IMR-90 (cell line): ENCODE results near the gene CHM. TPM values are rescaled to one million over a fixed set of nuclear protein-coding genes. Genes with fewer than 3 reads are reported as not detected.

ENCODE experiments used
- ATAC-seq: fragments of 200-7000 bp; cut with Tn5 transposase; 2 replicates; pipeline ENCODE4 v1.9.1; 2020; ENCODE audit warnings: low read depth, mild to moderate bottlenecking, moderate library complexity
- BruUV-seq: library from RNA; stranded (reverse); fragments of 400-500 nt; replicated peaks from 2 replicates; lab custom pipeline; 2021; lab: Mats Ljungman, UMichigan
- CTCF ChIA-PET: fragments of 300-600 bp; formaldehyde crosslinking; extraction: SDS; loops from one replicate; lab custom pipeline; 2021; ENCODE audit warnings: antibody characterized with exemption; lab: Yijun Ruan, JAX
- POLR2A ChIA-PET: fragments of 300-600 bp; sonication (Branson Sonifier 250); formaldehyde crosslinking; loops from one replicate; lab custom pipeline; 2022; ENCODE audit warnings: antibody characterized with exemption; ENCODE audit not compliant: unreplicated experiment; lab: Charles Lee
- DNase-seq: peaks from one replicate; pipeline ENCODE4 v3.0.0; 2013
- H2AFZ ChIP-seq: replicated peaks from 2 replicates; pipeline ENCODE3; 2013; ENCODE audit warnings: low read length, mild to moderate bottlenecking; ENCODE audit not compliant: poor library complexity
- H2AK5ac ChIP-seq: 2 replicates; pipeline ENCODE4 v1.6.1; 2013; ENCODE audit warnings: low read depth, low read length, inconsistent platforms
- H2AK9ac ChIP-seq: replicated peaks from 2 replicates; pipeline ENCODE3; 2013; ENCODE audit warnings: mild to moderate bottlenecking, low read depth, low read length, moderate library complexity; ENCODE audit not compliant: poor library complexity
- H2BK120ac ChIP-seq: 2 replicates; pipeline ENCODE4 v1.6.1; 2013; ENCODE audit warnings: low read depth, low read length, inconsistent platforms
- H2BK15ac ChIP-seq: 3 replicates; pipeline ENCODE4 v1.6.1; 2013; ENCODE audit warnings: low read depth, low read length, inconsistent platforms
- H2BK20ac ChIP-seq: 2 replicates; pipeline ENCODE4 v1.6.1; 2013; ENCODE audit warnings: low read depth, mild to moderate bottlenecking, inconsistent platforms, low read length, moderate library complexity
- H2BK5ac ChIP-seq: 2 replicates; pipeline ENCODE4 v1.6.1; 2013; ENCODE audit warnings: mild to moderate bottlenecking, low read depth, low read length, inconsistent platforms; ENCODE audit not compliant: poor library complexity, severe bottlenecking
- H3K14ac ChIP-seq: replicated peaks from 2 replicates; pipeline ENCODE4 v1.6.1; 2013; ENCODE audit warnings: low read depth, low read length, inconsistent platforms
- H3K18ac ChIP-seq: 2 replicates; pipeline ENCODE4 v1.6.1; 2013; ENCODE audit warnings: low read depth, low read length, control low read depth
- H3K23ac ChIP-seq: 2 replicates; pipeline ENCODE4 v1.6.1; 2013; ENCODE audit warnings: low read depth, low read length, inconsistent platforms
- H3K27ac ChIP-seq: 2 replicates; pipeline ENCODE4 v1.5.1; 2013; ENCODE audit warnings: mild to moderate bottlenecking, control low read depth, low read length; ENCODE audit not compliant: insufficient read depth
- H3K27me3 ChIP-seq: 2 replicates; pipeline ENCODE4 v1.6.1; 2013; ENCODE audit warnings: low read length; ENCODE audit not compliant: control insufficient read depth, insufficient read depth
- H3K36me3 ChIP-seq: 2 replicates; pipeline ENCODE4 v1.6.1; 2013; ENCODE audit warnings: low read length, mixed read lengths; ENCODE audit not compliant: control insufficient read depth, insufficient read depth
- H3K4ac ChIP-seq: 2 replicates; pipeline ENCODE4 v1.6.1; 2013; ENCODE audit warnings: low read depth, low read length, inconsistent platforms
- H3K4me1 ChIP-seq: 2 replicates; pipeline ENCODE4 v1.6.1; 2013; ENCODE audit warnings: low read length, mixed read lengths; ENCODE audit not compliant: control insufficient read depth, insufficient read depth
- H3K4me2 ChIP-seq: 2 replicates; pipeline ENCODE4 v1.6.1; 2013; ENCODE audit warnings: low read depth, mild to moderate bottlenecking, control low read depth, low read length, moderate library complexity
- H3K4me3 ChIP-seq: 2 replicates; pipeline ENCODE4 v1.5.1; 2013; ENCODE audit warnings: low read depth, mild to moderate bottlenecking, control low read depth, low read length, moderate library complexity; ENCODE audit not compliant: insufficient read depth
- H3K56ac ChIP-seq: 2 replicates; pipeline ENCODE4 v1.6.1; 2013; ENCODE audit warnings: low read length, inconsistent platforms; ENCODE audit not compliant: insufficient read depth; ENCODE audit errors: extremely low read depth
- H3K79me1 ChIP-seq, 2 experiments: 2 replicates each; pipeline ENCODE4 v1.6.1; 2013; ENCODE audit warnings: low read length in 2 of 2, inconsistent platforms in 1 of 2, low read depth in 1 of 2
- H3K9ac ChIP-seq: 2 replicates; pipeline ENCODE4 v1.6.1; 2013; ENCODE audit warnings: low read depth, low read length, control low read depth
- H3K9me1 ChIP-seq: 2 replicates; pipeline ENCODE4 v1.6.1; 2013; ENCODE audit warnings: low read length, inconsistent platforms; ENCODE audit not compliant: insufficient read depth
- H3K9me3 ChIP-seq: 2 replicates; pipeline ENCODE4 v1.6.1; 2013; ENCODE audit warnings: low read length; ENCODE audit not compliant: control insufficient read depth, insufficient read depth
- H4K20me1 ChIP-seq: 2 replicates; pipeline ENCODE4 v1.6.1; 2013; ENCODE audit warnings: low read length, inconsistent platforms; ENCODE audit not compliant: insufficient read depth
- H4K5ac ChIP-seq: 2 replicates; pipeline ENCODE4 v1.6.1; 2013; ENCODE audit warnings: mild to moderate bottlenecking, low read depth, low read length, control low read depth
- H4K8ac ChIP-seq, 2 experiments: 2 replicates each; pipeline ENCODE4 v1.6.1; 2013; ENCODE audit warnings: low read depth in 2 of 2, low read length in 2 of 2, control low read depth in 1 of 2, inconsistent platforms in 1 of 2
- H4K91ac ChIP-seq: 2 replicates; pipeline ENCODE4 v1.6.1; 2013; ENCODE audit warnings: low read depth, low read length, inconsistent platforms; ENCODE audit not compliant: insufficient read depth
- ELK1 ChIP-seq: fragments of 150-350 bp; IDR thresholded peaks from 2 replicates; pipeline ENCODE4 v1.6.1; 2016; ENCODE audit warnings: low read depth, mild to moderate bottlenecking, low read length, moderate library complexity, borderline replicate concordance
- MXI1 ChIP-seq: IDR thresholded peaks from 2 replicates; pipeline ENCODE4 v1.6.1; 2012; ENCODE audit warnings: low read depth, mild to moderate bottlenecking, low read length, moderate library complexity, borderline replicate concordance
- POLR2A ChIP-seq: IDR thresholded peaks from 2 replicates; pipeline ENCODE4 v1.6.1; 2012; ENCODE audit warnings: mild to moderate bottlenecking, low read depth, low read length
- RAD21 ChIP-seq: IDR thresholded peaks from 2 replicates; pipeline ENCODE4 v1.6.1; 2012; ENCODE audit warnings: low read length, improper control_type of control experiment
- RCOR1 ChIP-seq: IDR thresholded peaks from 2 replicates; pipeline ENCODE4 v1.6.1; 2012; ENCODE audit warnings: mild to moderate bottlenecking, low read length, improper control_type of control experiment; ENCODE audit not compliant: insufficient replicate concordance
- RFX5 ChIP-seq: IDR thresholded peaks from 2 replicates; pipeline ENCODE4 v1.8.0; 2012; ENCODE audit warnings: low read depth, mild to moderate bottlenecking, low read length, moderate library complexity
- SMC3 ChIP-seq: fragments of 150-350 bp; IDR thresholded peaks from 2 replicates; pipeline ENCODE4 v1.6.1; 2016; ENCODE audit warnings: low read depth, mild to moderate bottlenecking, antibody characterized with exemption, low read length, moderate library complexity
- WGBS, 2 experiments: methylation state at CpG; one replicate each; pipeline versions ENCODE4 v1.1.5 to v1.1.7; 2013; ENCODE audit warnings: missing lambda C conversion rate in 2 of 2; ENCODE audit not compliant: insufficient read length in 1 of 2; ENCODE audit errors: extremely low coverage in 2 of 2; 5-methylcytosine and 5-hydroxymethylcytosine counted together
- dilution Hi-C: fragments of 300-500 bp; cut with HindIII; formaldehyde crosslinking; loops from one replicate; pipeline ENCODE4 v1.14.3; 2018; ENCODE audit warnings: low sequenced_read_pairs; ENCODE audit not compliant: unreplicated experiment
- in situ Hi-C: fragments of 300-500 bp; cut with MboI; formaldehyde crosslinking; loops from 3 replicates; pipeline ENCODE4 v1.14.3; 2019; ENCODE audit warnings: low sequenced_read_pairs, inconsistent platforms, mixed read lengths
- intact Hi-C: fragments of 100-400 bp; cut with micrococcal nuclease; formaldehyde crosslinking; loops from 2 replicates; pipeline ENCODE4 v1.10.0; 2022
- polyA plus RNA-seq, 3 experiments: library from polyadenylated mRNA; depleted of rRNA; stranded (reverse); fragments of >200 nt; gene quantifications; 2 replicates each; pipeline ENCODE4 v1.2.3, GENCODE V29; 2012; ENCODE audit warnings: low replicate concordance in 1 of 3
- total RNA-seq: library from RNA; depleted of rRNA; stranded (reverse); fragments of >200 nt; gene quantifications from 2 replicates; pipeline ENCODE4 v1.2.3, GENCODE V29; 2012

CHM gene
- total and polyA plus RNA-seq, 2 of the 4 experiments (the other 2 are of a cell fraction), result 11.9 to 21.7 TPM

GRCh38 chrX:85980286-85980685 is 67.1 kb downstream of the CHM start:
- ChIA-PET POLR2A (no interaction called here), CTCF (no interaction called here)
- WGBS, 2 experiments, result no CpG with 5 or more reads among the region's 1 CpG
- Histone ChIP-seq H4K5ac (no peak overlapping the region), H3K18ac (no peak overlapping the region), H3K27ac (no peak overlapping the region), H3K4me3 (no peak overlapping the region), H3K4ac (no peak overlapping the region), H3K56ac (no peak overlapping the region), H4K8ac (no peak overlapping the region), H3K14ac (no peak overlapping the region), H3K9me1 (no peaks in the 10 kb centered on the region), H3K79me1 (peaks cover 0 to 4% of the 10 kb centered on the region in 2 experiments; a peak in 2 of 4 replicates), H4K20me1 (no peaks in the 10 kb centered on the region), H3K4me2 (no peak overlapping the region), H3K9ac (no peak overlapping the region), H4K91ac (no peak overlapping the region), H3K23ac (no peak overlapping the region), H2AK9ac (no peak overlapping the region), H2AK5ac (no peak overlapping the region), H2BK15ac (no peak overlapping the region), H2BK5ac (no peak overlapping the region), H3K27me3 (no peaks in the 10 kb centered on the region), H3K9me3 (no peaks in the 10 kb centered on the region), H3K36me3 (no peaks in the 10 kb centered on the region; the same call in 1 of the 2 replicates), H2BK20ac (no peak overlapping the region), H2BK120ac (no peak overlapping the region), H2AFZ (no peak overlapping the region), H3K4me1 (no peaks in the 10 kb centered on the region)
- ATAC-seq (no peak), DNase-seq (no peak)
- intact Hi-C loops (no loop called here), in situ Hi-C loops (no loop called here), dilution Hi-C loops (no loop called here)
- TF ChIP-seq RAD21 (no peak), RFX5 (no peak), SMC3 (no peak), POLR2A (no peak), RCOR1 (no peak), MXI1 (no peak), ELK1 (no peak)
- no TSS peak for BruUV-seq
